Renal cortex interstitium (tissue), 11 donors: ENCODE measurements around the gene LITAF. TPM values are rescaled to one million over a fixed set of nuclear protein-coding genes. Genes with fewer than 3 reads are reported as not detected.

Experiments used
- DNase-seq, 11 donors: peaks; one replicate each; pipeline ENCODE4 v3.0.0-alpha.2; 2013; ENCODE audit warnings: low read depth in 9 of 11, low spot score in 4 of 11; ENCODE audit errors: extremely low read depth in 1 of 11
- polyA plus RNA-seq, 3 donors: library from polyadenylated mRNA; unstranded; fragments of 120-200 nt; gene quantifications; one replicate each; pipeline ENCODE4 v1.2.1, GENCODE V29; 2013; ENCODE audit not compliant: insufficient read length in 3 of 3

The LITAF gene
- polyA plus RNA-seq, 3 donors, result 103 to 127 (median 110) TPM

DNA sequence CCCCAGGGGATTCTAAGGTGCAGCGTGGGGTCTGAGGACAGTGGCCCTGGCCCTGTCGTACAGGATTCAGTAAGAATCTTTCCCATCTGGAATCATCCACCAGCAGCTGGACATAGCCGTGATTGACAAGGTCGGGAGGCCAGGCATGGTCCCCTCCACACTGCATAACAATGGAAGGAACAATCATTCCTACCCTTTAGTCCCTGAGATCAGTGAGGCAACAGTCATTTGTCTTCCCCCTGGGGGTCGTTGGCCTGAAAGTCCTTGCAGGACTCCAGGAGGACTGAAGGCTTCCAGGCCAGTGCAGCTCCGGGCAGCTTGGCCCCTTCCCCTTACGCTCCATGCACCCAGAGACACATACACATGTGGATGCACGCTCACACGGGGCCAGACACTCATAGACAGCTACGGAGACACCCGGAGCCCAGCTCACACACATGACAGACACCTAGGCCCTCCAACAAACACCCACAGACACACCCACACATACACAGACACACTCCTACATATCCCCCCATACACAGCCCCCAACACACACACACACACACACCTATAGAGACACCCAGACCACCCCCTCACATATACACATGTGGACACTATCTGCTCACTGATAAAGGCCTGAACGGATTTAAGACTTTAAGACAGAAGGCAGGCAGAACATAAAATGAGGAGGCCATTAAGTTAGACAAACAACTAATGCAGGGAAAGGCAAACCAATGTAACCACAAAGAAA is 42.9 kb downstream of the LITAF start:
- DNase-seq, result no peak

DNA sequence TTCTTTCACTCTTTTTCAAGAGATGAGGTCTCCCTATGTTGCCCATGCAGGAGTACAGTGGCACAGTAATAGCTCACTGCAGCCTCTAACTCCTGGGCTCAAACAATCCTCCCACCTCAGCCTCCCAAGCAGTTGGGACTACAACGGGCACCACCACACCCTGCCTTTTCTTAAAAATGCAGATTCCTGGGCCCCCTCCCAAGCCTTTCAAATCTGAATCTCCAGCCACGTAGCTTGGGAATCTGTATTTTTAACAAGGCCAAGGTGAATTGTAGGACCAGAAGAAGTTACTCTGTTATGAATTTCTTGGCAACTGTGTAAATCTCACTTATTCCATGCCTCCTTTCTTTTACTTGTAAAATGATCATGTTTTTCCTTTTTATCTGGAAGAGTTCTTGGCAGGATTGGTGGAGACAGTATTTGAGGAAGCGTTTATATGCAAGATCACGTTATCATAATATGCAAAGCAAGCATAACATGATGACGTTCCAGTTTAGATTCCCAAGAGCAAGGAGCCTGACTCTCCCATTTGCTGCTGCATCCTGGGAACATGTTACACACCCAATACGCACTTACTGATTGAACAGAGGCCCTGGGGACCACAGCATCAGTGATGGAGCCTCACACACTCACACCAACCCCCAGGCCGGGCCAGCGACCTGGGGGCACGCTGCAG is 44.5 kb downstream of the LITAF start:
- no peak for DNase-seq

DNA sequence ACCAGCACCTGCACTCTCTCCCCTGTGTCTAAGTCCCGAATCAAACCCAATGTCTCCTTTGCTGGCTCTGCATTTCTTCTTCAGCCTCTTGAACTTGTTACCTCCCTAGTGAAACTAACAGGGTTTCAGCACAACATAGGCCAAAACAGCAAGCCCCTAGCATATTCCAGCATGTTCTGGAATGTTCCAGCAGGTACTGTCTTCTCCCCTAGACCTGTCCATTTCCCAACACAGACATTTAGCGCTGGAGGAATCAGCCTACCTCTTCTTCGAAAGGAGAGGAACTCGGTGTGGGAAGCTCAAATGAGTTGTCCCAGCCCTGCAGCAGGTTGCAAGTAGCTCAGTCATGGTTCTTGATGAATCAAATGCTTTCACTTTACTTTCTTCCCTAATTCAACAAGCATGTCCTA is 47.1 kb downstream of the LITAF start:
- no peak for DNase-seq

DNA sequence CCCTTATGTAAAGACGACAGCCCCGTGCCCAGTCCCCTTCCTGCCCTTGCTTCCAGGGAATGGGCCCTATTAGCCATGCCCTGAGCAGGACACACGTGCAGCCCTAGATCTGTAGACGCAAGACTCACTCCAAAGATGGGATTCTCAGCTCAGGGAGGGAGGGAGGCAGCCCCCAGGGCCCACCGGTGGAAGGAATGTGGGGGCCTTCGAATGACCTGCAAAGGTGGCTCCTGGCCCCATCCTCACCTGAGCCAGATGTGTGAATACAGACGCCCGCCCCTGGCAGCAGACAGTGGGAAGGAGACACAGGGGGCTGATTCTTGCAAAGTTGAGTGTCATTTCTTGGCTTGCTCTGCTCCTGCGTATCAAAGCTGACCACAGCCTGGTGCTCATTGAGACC is 47.8 kb downstream of the LITAF start:
- no peak for DNase-seq

DNA sequence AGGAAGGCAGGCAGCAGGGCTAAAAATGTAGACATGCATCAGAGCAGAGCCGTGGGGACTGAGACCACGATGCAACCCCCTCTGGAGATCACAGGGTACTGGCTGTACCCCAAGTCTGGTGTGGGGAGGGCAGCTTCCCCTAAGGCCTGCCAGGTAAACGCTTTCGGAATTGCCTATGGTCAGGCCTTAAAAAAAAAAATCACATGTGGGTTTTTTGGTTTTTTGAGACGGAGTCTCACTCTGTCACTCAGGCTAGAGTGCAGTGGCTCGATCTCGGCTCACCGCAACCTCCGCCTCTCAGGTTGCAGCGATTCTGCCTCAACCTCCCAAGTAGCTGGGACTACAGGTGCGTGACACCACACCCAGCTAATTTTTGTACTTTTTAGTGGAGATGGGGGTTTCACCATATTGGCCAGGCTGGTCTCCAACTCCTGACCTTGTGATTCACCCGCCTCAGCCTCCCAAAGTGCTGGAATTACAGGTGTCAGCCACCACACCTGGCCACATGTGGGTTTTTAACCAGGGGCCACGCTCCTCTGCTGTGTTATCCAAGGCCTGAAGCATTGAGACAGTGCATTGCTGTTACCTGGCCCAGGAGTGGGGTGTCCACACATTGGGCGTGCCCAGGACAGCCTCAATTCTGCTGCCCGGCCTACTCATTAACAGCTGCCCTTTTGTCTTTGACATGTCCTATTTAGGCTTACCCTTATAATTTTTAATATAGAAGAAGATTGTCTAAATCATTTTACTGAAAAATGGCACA is 50.4 kb downstream of the LITAF start:
- DNase-seq, result no peak

DNA sequence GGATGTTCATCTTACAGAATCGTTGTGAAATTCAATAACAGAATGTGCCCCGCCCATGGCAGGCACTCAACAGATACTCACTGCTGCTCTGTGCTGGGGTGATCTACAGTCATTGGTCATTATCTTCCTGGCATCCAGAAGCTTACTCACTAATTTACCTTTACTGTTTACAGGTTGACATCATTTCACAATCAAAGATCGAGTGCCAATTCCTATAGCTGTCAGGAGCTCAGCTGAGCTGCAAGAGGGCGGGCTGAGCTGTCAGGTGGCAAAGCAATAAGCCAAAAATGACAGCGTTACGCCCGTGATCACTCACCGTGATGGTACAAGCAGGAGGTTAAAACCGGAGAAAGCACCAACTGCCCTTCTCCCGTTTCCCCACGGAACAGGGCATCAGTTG is 51.2 kb downstream of the LITAF start:
- no peak for DNase-seq

DNA sequence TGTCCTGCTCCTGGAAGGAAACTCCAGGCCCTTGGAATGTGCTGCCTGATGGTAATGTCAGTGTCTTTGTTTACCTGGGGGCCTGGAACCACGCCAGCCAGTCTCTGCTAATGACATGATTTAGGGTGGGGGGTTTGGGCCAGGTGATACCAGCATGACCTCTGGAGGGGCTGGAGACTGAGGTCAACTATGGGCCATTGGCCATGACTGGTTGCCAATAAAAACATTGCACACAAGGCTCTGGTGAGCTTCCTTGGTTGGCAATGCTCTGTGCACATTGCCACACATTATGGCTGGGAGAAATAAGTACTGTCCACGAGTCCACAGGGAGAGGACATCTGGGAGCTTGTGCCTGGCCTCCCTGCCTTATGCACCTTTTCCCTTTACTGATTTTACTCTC is 52.5 kb downstream of the LITAF start:
- no peak for DNase-seq

DNA sequence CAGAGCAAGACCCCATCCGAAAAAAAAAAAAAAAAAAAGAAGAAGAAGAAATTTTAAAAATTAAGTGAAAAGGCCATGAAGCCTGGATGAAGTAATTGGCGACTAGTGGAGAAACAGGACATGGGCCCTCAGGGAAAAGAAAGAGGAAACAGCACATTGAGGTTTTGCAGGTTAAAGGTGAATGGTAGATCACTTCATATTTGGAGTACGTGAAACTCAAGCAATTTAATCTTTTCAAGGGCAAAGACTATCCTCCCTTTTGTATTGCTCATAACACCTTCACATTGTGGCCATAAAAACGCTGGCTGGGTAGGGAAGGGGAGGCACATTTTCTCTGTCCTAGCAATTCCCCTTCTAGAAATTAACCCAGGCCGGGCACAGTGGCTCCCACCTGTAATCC is 53.1 kb downstream of the LITAF start:
- DNase-seq, result no peak

DNA sequence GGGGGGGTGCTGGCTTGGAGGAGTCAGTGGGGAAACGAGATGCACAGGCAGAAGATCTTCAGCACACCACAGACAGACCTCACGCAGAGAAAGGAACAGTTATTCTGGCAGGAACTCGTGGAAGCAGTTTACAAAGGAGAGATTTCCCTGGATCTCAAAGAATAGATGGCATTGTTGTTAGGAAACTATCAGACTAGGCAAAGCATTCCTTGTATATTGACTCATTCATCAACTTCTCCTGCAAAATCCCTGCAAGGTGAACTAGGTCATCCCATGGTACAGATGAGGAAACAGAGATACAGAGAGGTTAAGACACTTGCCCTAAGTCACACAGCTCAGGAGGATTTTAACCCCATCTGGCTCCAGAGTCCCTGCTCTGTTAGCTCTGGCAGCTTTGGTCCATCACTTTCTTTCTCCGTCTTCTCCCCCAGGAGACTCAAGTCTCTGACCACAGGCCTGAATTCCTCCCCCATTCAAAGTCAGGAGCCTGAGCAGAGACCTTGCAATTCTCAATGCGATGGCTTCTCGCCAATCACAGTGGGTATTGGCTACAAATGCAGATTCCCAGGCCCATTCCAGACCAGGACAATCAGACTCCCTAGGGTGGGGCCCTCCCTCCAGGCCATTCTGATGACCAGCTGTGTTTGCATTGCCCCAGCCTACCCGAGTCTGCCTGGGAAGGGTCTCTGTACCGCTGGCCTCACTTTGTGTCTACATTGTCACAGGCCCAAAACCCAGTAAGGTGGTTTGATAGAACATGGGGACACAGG is 56.4 kb downstream of the LITAF start:
- DNase-seq, result no peak

DNA sequence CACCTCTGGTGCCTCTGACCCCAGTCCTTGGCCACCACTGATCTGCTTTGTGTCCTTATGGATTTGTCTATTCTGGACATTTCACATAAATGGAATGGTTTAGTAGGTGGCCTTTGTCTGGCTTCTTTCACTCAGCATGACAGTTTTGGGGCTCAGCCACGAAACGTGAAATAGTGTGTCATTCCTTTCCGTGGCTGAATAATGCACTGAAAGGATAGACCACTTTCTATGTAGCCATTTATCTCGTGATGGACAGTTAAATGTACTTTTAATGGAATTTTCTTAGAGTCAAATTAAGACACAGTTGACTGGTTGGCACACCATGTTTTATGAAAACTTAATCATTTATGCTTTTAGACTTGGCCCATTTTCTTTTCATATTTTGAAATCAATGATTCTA is 57.4 kb downstream of the LITAF start:
- DNase-seq, result no peak

DNA sequence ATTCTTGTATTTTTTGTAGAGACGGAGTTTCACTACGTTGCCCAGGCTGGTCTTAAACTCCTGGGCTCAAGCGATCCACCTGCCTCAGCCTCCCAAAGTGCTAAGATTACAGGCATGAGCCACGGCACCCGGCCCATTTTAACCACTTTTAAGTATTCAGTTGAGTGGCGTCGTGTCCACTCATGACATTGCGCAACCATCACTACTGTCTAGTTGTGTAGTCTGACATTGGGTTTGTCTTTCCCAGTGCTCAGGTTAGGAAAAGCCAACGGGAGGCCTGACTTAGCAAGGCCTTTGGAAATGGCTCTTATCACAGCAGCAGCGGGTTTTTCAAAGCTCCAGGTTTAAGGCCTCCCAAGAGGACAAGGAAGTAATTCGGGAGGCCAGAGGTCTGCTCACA is 58.7 kb downstream of the LITAF start:
- DNase-seq, result no peak

DNA sequence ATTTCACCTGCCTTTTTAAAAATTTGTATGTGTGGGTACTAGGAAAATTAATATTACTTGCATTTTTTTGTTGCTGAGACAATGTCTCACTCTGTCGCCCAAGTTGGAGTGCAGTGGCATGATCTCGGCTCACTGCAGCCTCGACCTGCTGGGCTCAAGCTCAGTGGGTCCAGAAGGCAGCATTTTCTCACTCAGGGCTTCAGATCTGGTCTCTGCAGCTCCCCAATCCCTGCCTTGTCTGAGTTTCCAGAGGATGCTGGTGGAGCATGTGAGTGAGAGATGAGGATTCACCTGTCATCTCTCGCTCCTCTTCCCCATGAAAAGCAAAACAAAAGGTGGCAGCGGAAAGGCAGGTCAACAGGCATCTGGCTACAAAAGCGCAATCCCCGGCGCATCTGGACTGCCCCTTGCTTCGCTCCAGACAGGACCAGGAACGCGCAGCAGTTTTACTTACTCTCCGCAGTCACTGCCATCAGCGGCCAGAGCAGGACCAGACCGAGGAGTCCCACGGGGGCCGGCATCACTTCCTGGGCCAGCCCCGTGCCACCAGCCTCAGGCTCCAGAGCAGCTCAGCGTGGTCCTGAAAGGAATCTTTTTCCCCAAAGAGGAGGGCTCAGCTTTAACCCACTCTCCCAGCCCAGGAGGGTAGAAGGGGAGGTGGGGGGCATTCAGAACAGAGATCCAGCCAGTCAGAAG is 59.9 kb downstream of the LITAF start:
- DNase-seq, result no peak

DNA sequence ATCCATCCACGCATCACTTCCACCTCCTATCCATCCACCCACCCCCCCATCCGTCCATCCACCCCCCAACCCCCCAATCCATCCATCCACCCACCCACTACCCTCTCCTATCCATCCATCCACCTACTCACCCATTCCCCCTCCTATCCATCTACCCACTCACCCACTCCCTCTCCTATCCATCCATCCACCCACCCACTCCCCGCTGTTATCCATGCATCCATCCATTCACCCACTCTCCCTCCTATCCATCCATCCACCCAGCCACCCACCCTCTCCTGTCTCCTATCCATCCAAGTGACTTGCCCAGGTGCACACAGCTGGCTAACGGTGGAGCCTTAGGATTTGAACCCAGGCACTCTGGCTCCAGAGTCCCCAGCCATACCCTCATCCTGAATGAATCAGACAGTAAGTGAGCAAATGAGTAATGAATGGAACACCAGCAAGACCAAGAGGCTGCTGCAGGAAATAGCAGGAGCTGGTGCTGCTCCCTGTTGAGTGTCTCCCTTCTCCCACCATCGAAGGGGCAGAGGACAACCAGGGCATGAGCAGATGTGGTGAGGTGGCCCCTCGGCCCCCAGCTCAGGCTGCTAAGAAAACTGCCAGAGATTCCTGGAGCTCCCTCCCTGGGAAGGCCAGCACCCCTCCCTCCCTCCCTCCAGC is 62.5 kb downstream of the LITAF start:
- DNase-seq, result no peak

DNA sequence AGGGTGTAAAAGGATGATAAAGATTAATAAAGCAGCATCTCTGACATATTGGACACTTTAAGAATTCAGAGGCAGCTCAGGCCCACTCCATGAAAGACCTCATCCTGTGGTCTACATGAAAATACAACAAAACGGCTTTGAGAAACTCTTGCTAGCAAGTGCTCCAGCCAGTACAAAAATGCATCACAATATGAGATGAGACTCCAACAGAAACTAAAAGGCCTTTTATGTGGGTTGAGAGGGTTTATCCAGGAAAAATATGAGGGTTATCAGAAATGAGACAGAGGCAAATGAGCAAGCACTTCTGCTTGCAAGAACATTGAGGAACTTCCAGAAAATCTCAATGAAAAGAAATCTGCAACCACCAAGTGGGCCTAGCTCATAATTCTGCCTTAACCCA is 65.7 kb downstream of the LITAF start:
- DNase-seq, result no peak

DNA sequence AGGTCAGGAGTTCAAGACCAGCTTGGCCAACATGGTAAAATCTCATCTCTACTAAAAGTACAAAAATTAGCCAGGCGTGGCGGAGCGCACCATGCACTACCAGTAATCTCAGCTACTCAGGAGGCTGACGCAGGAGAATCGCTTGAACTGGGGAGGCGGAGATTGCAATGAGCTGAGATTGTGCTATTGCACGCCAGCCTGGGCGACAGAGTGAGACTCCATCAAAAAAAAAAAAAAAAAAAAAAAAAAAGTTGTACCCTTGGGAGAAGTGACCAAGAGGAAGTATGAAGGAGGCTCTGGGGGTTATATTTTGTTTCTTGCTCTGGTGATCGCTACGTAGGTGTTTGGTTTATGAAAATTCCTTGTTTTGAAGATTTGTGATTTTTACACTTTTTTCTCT is 66.3 kb downstream of the LITAF start:
- DNase-seq, result no peak

DNA sequence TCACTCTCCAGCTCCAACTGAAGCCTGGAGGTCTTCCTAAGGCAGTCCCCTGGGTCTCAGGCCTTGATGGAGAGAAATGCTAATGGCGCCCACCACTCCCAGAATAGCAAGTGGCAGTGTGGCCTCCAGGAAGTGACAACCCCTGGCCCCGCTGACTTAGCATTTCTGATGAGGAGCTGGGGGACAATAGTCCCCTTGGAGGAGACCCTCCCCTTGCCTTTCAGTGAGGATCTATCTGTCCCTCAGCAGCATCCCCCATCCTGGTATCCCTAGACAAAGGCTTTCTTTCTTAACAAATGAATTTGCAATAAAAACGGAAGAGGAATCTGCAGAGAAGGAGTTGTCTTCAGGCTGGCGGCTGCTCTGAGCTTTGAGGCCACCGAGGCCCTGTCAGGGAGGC is 68.8 kb downstream of the LITAF start:
- DNase-seq, result no peak

DNA sequence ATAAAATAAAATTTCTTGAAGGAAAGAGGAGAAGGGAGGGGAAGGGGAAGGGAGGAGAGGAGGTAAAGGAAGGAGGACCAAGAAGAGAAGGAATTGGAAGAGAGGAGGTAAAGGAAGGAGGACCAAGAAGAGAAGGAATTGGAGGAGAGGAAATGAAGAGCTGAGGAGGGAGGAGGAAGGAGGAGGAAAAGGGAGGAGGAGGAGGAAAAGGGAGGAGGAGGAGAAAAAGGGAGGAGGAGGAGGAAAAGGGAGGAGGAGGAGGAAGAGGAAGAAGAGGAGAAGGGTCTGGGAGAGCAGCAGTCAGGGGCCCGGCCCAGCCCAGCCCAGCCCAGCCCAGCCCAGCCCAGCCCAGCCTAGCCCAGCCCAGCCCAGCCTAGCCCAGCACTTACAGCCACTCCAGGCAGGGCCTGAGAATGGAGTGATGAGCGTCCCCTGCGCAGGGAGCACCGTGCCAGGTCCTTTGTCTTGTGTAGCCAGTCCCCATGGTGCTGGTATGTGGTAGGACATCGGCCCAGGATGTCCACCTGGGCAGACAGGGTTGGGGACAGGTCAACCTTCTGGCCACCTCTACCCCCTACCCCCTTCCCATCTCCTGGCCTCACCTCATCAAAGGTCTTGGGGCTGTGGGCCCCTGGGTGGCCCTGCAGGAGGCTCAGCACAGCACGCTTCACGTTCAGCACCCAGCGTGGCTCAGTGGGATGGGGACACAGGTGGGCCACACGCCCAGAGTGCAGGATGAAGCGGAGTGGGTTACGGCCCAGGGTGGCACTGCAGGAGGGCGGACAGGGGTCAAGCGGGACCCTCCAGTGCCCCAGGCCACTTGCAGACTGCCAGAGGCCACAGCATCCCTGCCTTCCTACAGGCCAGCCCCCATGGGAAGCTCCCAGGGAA is 70.9 kb downstream of the LITAF start:
- no peak for DNase-seq

DNA sequence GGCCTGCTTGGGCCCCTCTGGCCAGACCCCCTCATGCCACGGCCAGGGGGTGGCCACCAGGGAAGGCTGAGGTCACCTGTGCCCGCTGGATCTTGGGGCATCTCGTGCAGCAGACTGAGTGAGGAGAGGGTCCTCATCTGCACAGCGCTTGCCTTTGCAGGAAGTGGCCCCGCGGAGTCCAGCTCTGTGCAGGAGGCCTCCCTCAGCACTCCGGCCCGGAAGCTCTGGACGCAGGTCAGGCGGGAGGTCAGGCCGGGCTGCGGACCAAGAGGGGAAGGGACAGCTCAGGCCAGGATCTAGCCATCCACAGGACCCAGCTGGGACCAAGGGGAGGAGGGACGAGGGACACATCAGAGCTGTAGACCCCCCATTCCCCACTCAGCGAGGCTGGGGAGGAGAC is 72.4 kb downstream of the LITAF start:
- no peak for DNase-seq
